Mesenchymal stem cell (in vitro differentiated cells and primary cell): Measurements from ENCODE around the gene GJA5. TPM values are rescaled to one million over a fixed set of nuclear protein-coding genes. Genes with fewer than 3 reads are reported as not detected.
A peak's percentile ranks its signal among the peaks of the same experiment; 100 is the strongest.

Source experiments
- DNase-seq: peaks from one replicate; pipeline ENCODE4 v3.0.0-alpha.2; 2013
- H2AFZ ChIP-seq: one replicate; pipeline ENCODE4 v1.6.1; 2013; ENCODE audit warnings: low read depth, mild to moderate bottlenecking, control low read depth, inconsistent platforms, low read length, moderate library complexity
- H2AK5ac ChIP-seq: 2 replicates; pipeline ENCODE4 v1.6.1; 2013; ENCODE audit warnings: low read length, moderate library complexity, mild to moderate bottlenecking, inconsistent platforms; ENCODE audit not compliant: severe bottlenecking
- H2BK120ac ChIP-seq: one replicate; pipeline ENCODE4 v1.6.1; 2013; ENCODE audit warnings: low read depth, mild to moderate bottlenecking, inconsistent platforms, low read length, moderate library complexity
- H2BK12ac ChIP-seq, 2 experiments: one replicate each; pipeline ENCODE4 v1.6.1; 2013; ENCODE audit warnings: inconsistent platforms in 2 of 2, low read length in 2 of 2, mild to moderate bottlenecking in 2 of 2, moderate library complexity in 2 of 2, control low read depth in 1 of 2
- H2BK15ac ChIP-seq: one replicate; pipeline ENCODE4 v1.6.1; 2013; ENCODE audit warnings: mild to moderate bottlenecking, low read depth, inconsistent platforms; ENCODE audit not compliant: poor library complexity, severe bottlenecking
- H2BK5ac ChIP-seq: 2 replicates; pipeline ENCODE4 v1.6.1; 2013; ENCODE audit warnings: low read depth, mild to moderate bottlenecking, low read length, control low read depth, inconsistent platforms; ENCODE audit not compliant: poor library complexity, severe bottlenecking
- H3K14ac ChIP-seq, 2 experiments: one replicate each; pipeline ENCODE4 v1.6.1; 2013; ENCODE audit warnings: inconsistent platforms in 2 of 2, low read length in 2 of 2, control low read depth in 1 of 2, mild to moderate bottlenecking in 1 of 2, moderate library complexity in 1 of 2
- H3K18ac ChIP-seq, 2 experiments: one replicate each; pipeline ENCODE4 v1.6.1; 2013; ENCODE audit warnings: inconsistent platforms in 2 of 2, low read length in 2 of 2, control low read depth in 1 of 2, low read depth in 1 of 2, mild to moderate bottlenecking in 1 of 2
- H3K23ac ChIP-seq, 2 experiments: one replicate each; pipeline ENCODE4 v1.6.1; 2013; ENCODE audit warnings: inconsistent platforms in 2 of 2, low read length in 2 of 2, mild to moderate bottlenecking in 2 of 2, moderate library complexity in 2 of 2, control low read depth in 1 of 2
- H3K27ac ChIP-seq: 2 replicates; pipeline ENCODE4 v1.5.1; 2013; ENCODE audit warnings: mild to moderate bottlenecking, moderate library complexity, low read length, control low read depth, inconsistent platforms; ENCODE audit not compliant: poor library complexity, severe bottlenecking
- H3K27me3 ChIP-seq, 2 experiments: 2 replicates each; pipeline versions ENCODE4 v1.6.1 to v1.7.0; 2013; ENCODE audit warnings: low read length in 2 of 2, mild to moderate bottlenecking in 2 of 2, moderate library complexity in 2 of 2, control low read depth in 1 of 2, inconsistent platforms in 1 of 2; ENCODE audit not compliant: control insufficient read depth in 1 of 2, insufficient read depth in 1 of 2
- H3K36me3 ChIP-seq, 2 experiments: 2 replicates each; pipeline versions ENCODE4 v1.6.1 to v1.7.0; 2013; ENCODE audit warnings: low read length in 2 of 2, control low read depth in 1 of 2, inconsistent platforms in 1 of 2, low read depth in 1 of 2, mild to moderate bottlenecking in 1 of 2; ENCODE audit not compliant: insufficient read depth in 2 of 2, control insufficient read depth in 1 of 2
- H3K4ac ChIP-seq, 2 experiments: one replicate each; pipeline ENCODE4 v1.6.1; 2013; ENCODE audit warnings: inconsistent platforms in 2 of 2, low read length in 2 of 2, mild to moderate bottlenecking in 2 of 2, moderate library complexity in 2 of 2, control low read depth in 1 of 2, low read depth in 1 of 2
- H3K4me1 ChIP-seq: 2 replicates; pipeline ENCODE4 v1.6.1; 2013; ENCODE audit warnings: low read depth, low read length, control low read depth; ENCODE audit not compliant: control insufficient read depth, insufficient read depth
- H3K4me2 ChIP-seq: 2 replicates; pipeline ENCODE4 v1.6.1; 2013; ENCODE audit warnings: low read length, mild to moderate bottlenecking, inconsistent platforms; ENCODE audit not compliant: poor library complexity, severe bottlenecking
- H3K4me3 ChIP-seq, 2 experiments: 2 replicates each; pipeline versions ENCODE4 v1.5.1 to v1.7.0; 2013; ENCODE audit warnings: low read length in 2 of 2, mild to moderate bottlenecking in 2 of 2, control low read depth in 1 of 2, low read depth in 1 of 2; ENCODE audit not compliant: insufficient read depth in 1 of 2
- H3K79me1 ChIP-seq: replicated peaks from 2 replicates; pipeline ENCODE4 v1.6.1; 2013; ENCODE audit warnings: mild to moderate bottlenecking, control low read depth, low read length, inconsistent platforms; ENCODE audit not compliant: poor library complexity, severe bottlenecking
- H3K9ac ChIP-seq: 2 replicates; pipeline ENCODE4 v1.7.0; 2013; ENCODE audit warnings: mild to moderate bottlenecking, low read length, moderate library complexity
- H3K9me3 ChIP-seq: 2 replicates; pipeline ENCODE4 v1.7.0; 2013; ENCODE audit warnings: mild to moderate bottlenecking, low read length; ENCODE audit not compliant: control insufficient read depth
- H4K8ac ChIP-seq: one replicate; pipeline ENCODE4 v1.6.1; 2013; ENCODE audit warnings: inconsistent platforms, mild to moderate bottlenecking, low read length, moderate library complexity
- H4K91ac ChIP-seq: one replicate; pipeline ENCODE4 v1.6.1; 2013; ENCODE audit warnings: mild to moderate bottlenecking, low read length, inconsistent platforms
- WGBS: methylation state at CpG from one replicate; pipeline ENCODE4 v1.1.7; 2013; ENCODE audit warnings: mixed read lengths; 5-methylcytosine and 5-hydroxymethylcytosine counted together
- polyA plus RNA-seq, 2 experiments: library from polyadenylated mRNA; stranded (reverse); fragments of 200-250 nt; gene quantifications; one replicate each; pipeline ENCODE4 v1.2.3, GENCODE V29; 2013

The GJA5 gene
- 0.06 TPM for polyA plus RNA-seq (2013, experiment 1 of 2)
- polyA plus RNA-seq (2013, experiment 2 of 2), result 0.05 TPM

- no peaks in the 10 kb centered on the region for H3K79me1 ChIP-seq
- no peak within 1 kb of the TSS for H2BK120ac ChIP-seq
- H3K18ac ChIP-seq, result no peak within 1 kb of the TSS
- H3K14ac ChIP-seq, result no peak within 1 kb of the TSS
- H3K4me2 ChIP-seq, result no peak within 1 kb of the TSS
- no peak within 1 kb of the TSS for H2BK12ac ChIP-seq
- no peak within 1 kb of the TSS for H2AFZ ChIP-seq
- H2BK15ac ChIP-seq, result no peak within 1 kb of the TSS
- no peaks in the 10 kb centered on the region for H3K9me3 ChIP-seq
- H2BK5ac ChIP-seq, result no peak within 1 kb of the TSS
- peaks cover 10 to 23% of the 10 kb centered on the region in 2 experiments for H3K27me3 ChIP-seq
- H3K9ac ChIP-seq, result no peak within 1 kb of the TSS
- WGBS, result 76% methylated on average over 7 of the region's 7 CpGs
- no peak within 1 kb of the TSS for H4K8ac ChIP-seq
- no peak within 1 kb of the TSS for H3K4me3 ChIP-seq
- no peak within 1 kb of the TSS for H3K4ac ChIP-seq
- no peak within 1 kb of the TSS for H3K23ac ChIP-seq
- no peak within 1 kb of the TSS for H3K27ac ChIP-seq
- no peaks in the 10 kb centered on the region for H3K36me3 ChIP-seq
- H2AK5ac ChIP-seq, result no peak within 1 kb of the TSS
- no peak within 1 kb of the TSS for H4K91ac ChIP-seq
- H3K4me1 ChIP-seq, result no peaks in the 10 kb centered on the region
- DNase-seq, result no peak
Observed at GRCh38 chr1:147760481-147761260, at the start of gene GJA5. Gene GJA5, minus strand, starts transcription at chr1:147760602. Its CDS starts 1,364 bp downstream, at chr1:147759238.

DNA sequence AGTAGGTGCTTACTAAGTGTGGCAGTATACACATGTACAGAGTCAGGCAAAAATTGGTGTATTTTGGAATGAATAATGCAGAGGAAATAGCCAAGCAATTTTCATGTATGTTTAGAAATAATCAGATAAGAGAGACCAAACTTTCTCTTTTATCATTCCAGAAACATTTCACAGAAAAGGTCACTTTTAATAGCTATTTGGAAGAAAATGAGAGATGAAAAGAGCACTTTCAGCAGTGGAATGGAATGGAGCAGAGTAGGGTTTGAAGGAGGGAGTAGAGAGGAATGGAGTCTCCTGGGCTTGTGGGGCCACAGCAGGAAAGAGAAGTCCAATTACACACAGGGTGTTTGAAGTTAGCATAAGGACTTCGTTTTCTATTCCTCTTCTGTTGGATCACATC lies 48.8 kb upstream of the GJA5 start:
- DNase-seq, result peak; percentile 6
- H2BK15ac ChIP-seq, result no peak overlapping the region
- H3K23ac ChIP-seq, result no peak overlapping the region
- H3K4me1 ChIP-seq, result no peaks in the 10 kb centered on the region
- H4K8ac ChIP-seq, result no peak overlapping the region
- no peak overlapping the region for H2BK12ac ChIP-seq
- no peak overlapping the region for H2BK5ac ChIP-seq
- no peak overlapping the region for H3K14ac ChIP-seq
- no peaks in the 10 kb centered on the region for H3K79me1 ChIP-seq
- WGBS, result no CpG with 5 or more reads among the region's 1 CpG
- no peaks in the 10 kb centered on the region for H3K36me3 ChIP-seq
- H3K4me3 ChIP-seq, result no peak overlapping the region
- H3K4ac ChIP-seq, result no peak overlapping the region
- no peak overlapping the region for H2AK5ac ChIP-seq
- H2AFZ ChIP-seq, result no peak overlapping the region
- no peak overlapping the region for H2BK120ac ChIP-seq
- no peak overlapping the region for H4K91ac ChIP-seq
- no peaks in the 10 kb centered on the region for H3K9me3 ChIP-seq
- H3K27ac ChIP-seq, result no peak overlapping the region
- H3K27me3 ChIP-seq, result peaks cover 0 to 16% of the 10 kb centered on the region in 2 experiments
- H3K4me2 ChIP-seq, result no peak overlapping the region
- H3K9ac ChIP-seq, result no peak overlapping the region
- H3K18ac ChIP-seq, result no peak overlapping the region

DNA sequence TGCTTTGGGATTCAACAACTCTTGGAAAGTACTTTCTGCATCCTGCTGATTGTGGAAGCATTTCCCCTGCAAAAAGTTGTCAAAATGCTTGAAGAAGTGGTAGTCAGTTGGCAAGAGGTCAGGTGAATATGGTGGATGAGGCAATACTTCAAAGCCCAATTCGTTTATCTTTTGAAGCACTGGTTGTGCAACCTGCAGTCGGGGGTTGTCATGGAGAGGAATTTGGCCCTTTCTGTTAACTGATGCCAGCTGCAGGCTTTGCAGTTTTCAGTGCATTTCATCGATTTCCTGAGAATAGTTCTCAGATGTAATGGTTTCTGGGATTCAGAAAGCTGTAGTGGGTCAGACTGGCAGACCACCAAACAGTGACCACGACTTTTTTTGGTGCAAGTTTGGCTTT lies 47.6 kb upstream of the GJA5 start:
- Histone ChIP-seq H3K14ac (no peak overlapping the region), H3K18ac (no peak overlapping the region), H3K9me3 (no peaks in the 10 kb centered on the region), H3K27me3 (peaks cover 0 to 16% of the 10 kb centered on the region in 2 experiments), H3K4me3 (no peak overlapping the region), H3K4me2 (no peak overlapping the region), H2BK15ac (no peak overlapping the region), H3K27ac (no peak overlapping the region), H2BK12ac (no peak overlapping the region), H4K8ac (no peak overlapping the region), H3K23ac (no peak overlapping the region), H3K4me1 (no peaks in the 10 kb centered on the region), H3K79me1 (no peaks in the 10 kb centered on the region), H2BK120ac (no peak overlapping the region), H2AFZ (no peak overlapping the region), H2BK5ac (no peak overlapping the region), H3K4ac (no peak overlapping the region), H4K91ac (no peak overlapping the region), H3K36me3 (no peaks in the 10 kb centered on the region), H2AK5ac (no peak overlapping the region), H3K9ac (no peak overlapping the region)
- WGBS, result 61% methylated on average over 4 of the region's 4 CpGs
- no peak for DNase-seq

DNA sequence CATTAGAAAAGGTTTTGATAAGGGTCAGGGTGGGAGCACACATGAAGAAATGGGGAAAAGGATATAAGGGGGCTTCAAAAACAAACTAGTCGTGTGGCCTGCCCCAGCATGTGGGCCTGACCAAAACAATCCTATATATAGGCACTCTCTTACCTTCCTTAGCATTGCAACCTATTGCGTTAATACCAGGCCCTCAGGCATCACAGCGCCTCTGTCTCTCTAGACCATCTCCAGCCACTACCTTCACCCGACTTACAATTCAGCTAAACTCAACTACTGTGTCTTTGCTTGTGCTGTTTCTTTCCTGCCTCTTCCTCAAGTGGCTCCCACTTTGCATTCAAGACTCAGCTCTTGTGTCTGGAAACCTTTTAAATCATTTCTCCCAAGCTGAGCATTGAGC lies 47.0 kb upstream of the GJA5 start:
- no peak overlapping the region for H3K14ac ChIP-seq
- no peak overlapping the region for H2BK12ac ChIP-seq
- H2BK120ac ChIP-seq, result no peak overlapping the region
- 70% methylated on average over 4 of the region's 4 CpGs for WGBS
- H3K4ac ChIP-seq, result no peak overlapping the region
- no peaks in the 10 kb centered on the region for H3K79me1 ChIP-seq
- H3K9me3 ChIP-seq, result no peaks in the 10 kb centered on the region
- H2BK5ac ChIP-seq, result no peak overlapping the region
- no peaks in the 10 kb centered on the region for H3K4me1 ChIP-seq
- H2AFZ ChIP-seq, result no peak overlapping the region
- no peak overlapping the region for H2AK5ac ChIP-seq
- no peak overlapping the region for H3K4me3 ChIP-seq
- no peak overlapping the region for H3K18ac ChIP-seq
- H3K4me2 ChIP-seq, result no peak overlapping the region
- H2BK15ac ChIP-seq, result no peak overlapping the region
- no peak overlapping the region for H3K27ac ChIP-seq
- no peak overlapping the region for H3K23ac ChIP-seq
- peaks cover 0 to 16% of the 10 kb centered on the region in 2 experiments for H3K27me3 ChIP-seq
- no peak overlapping the region for H4K8ac ChIP-seq
- no peak overlapping the region for H3K9ac ChIP-seq
- no peaks in the 10 kb centered on the region for H3K36me3 ChIP-seq
- H4K91ac ChIP-seq, result no peak overlapping the region
- DNase-seq, result no peak
